GM18498 (cell line): ENCODE results near the gene NDE1.

Experiments
- ATAC-seq: cut with Tn5 transposase; IDR thresholded peaks from one replicate; pipeline ENCODE4 v1.9.1; 2021; ENCODE audit warnings: mild to moderate bottlenecking, moderate library complexity; ENCODE audit not compliant: unreplicated experiment

NDE1 gene

DNA sequence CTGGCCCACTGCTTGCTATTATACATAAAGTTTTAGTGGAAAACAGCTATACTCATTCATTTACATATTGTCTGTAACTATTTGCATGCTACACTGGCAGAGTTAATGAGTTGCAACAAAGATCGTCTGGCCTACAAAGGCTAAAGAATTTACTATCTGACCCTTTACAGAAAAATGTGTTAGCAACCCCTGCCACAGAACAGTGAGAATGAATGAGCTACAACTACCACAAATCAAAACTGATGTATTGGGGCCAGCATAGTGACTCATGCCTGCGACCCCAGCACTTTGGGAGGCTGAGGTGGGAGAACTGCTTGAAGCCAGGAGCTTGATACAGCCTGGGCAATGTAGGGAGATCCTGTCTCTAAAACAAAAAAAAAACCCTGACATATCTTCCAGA lies 114.1 kb downstream of the NDE1 start:
- ATAC-seq = no peak

DNA sequence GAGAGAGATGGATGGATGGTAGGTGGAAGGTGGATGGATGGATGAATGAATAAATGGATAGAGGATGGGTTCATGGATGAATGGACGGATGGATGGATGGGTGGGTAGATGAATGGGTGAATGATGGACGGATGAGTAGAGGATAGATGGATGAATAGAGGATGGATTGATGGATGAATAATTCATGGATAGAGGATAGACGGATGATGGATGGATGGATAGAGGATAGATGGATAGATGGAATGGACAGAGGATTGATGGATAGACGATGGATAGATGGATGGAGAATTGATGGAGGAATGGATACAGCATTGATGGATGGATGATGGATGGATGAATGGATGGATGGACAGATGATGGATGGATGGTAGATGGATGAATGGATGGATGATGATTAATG lies 115.1 kb downstream of the NDE1 start:
- ATAC-seq = no peak

DNA sequence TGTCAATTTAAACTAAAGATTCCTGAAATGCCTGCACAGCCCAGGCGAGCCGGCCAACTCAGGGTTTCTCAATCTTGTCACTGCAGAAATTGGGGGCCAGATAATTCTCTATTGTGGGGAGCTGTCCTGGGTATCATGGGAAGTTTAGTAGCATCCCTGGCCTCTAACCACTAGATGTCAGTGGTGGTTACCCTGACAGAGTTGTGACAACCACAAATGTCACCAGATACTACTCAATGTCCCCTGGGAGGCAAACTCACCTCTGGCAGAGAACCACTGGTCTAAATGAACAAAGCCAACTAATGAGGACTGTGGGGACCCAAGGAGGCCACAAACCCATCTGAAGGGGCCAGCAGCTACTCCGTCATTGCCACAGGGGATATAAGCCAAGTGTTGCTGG lies 115.8 kb downstream of the NDE1 start:
- peak; percentile 78 for ATAC-seq

DNA sequence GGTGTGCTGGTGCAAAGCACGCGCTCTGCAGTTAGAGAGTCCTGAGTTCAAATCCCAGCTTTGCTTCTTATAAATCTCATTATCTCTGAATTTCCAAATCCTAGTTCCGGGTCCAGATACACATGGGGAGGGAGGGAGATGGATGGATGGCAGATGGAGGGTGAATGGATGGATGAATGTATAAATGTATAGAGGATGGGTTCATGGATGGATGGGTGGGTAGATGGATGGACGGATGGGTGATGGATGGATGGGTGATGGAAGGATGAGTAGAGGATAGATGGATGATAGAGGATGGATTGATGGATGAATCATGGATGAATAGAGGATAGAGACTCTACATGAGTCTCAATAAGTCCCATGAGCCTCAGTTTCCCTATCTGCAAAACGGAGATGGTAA lies 116.9 kb downstream of the NDE1 start:
- no peak for ATAC-seq

DNA sequence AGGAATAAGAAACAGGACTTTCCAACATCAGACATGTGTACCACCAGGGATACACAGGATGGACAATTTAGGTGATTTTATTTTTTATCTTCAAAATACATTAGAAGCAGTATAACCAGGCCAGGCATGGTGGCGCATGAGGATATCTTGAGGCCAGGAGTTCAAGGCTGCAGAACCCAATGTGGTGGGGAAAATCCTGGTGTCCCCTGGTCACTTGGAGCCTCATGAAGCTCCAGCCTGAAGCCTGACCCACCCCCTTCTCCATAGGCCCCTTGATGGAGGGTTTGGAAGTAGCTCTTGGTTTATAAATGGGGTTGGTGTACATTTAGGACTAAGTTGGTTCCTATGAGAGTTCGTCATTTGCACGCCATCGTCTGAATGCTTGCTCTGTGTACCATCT lies 118.2 kb downstream of the NDE1 start:
- ATAC-seq = no peak

DNA sequence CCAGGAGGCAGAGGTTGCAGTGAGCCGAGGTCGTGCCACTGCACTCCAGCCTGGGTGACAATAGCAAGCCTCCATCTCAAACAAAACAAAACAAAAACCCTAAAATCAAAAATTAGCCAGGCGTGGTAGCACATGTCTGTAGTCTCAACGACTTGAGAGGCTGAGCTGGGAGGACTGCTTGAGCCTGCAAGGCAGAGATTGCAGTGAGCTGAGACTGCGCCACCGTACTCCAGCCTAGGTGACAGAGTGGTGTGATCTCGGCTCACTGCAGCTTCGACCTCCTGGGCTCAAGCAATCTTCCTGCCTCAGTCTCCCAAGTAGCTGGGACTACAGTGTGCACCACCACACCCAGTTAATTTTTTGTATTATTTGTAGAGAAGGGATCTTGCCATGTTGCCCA lies 119.2 kb downstream of the NDE1 start:
- ATAC-seq = no peak

DNA sequence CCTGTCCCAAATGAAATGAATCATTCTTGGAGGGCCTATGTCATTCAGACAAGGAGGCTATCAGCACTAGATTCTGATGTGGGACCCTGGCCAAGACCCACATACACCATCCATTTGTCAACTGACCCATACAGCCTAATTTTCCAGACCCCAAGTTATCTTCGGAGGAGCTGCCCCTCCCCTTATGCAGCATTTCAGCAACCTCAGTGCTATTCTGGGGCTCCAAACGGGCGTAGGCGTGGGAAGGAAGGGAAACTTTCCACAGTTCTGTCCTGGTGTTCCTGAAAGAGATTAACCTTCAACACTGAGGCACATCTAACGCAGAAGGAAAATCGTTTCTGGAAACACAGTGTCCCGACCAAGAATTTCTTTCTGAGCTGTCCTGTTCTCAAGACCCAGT lies 120.1 kb downstream of the NDE1 start:
- ATAC-seq = no peak

DNA sequence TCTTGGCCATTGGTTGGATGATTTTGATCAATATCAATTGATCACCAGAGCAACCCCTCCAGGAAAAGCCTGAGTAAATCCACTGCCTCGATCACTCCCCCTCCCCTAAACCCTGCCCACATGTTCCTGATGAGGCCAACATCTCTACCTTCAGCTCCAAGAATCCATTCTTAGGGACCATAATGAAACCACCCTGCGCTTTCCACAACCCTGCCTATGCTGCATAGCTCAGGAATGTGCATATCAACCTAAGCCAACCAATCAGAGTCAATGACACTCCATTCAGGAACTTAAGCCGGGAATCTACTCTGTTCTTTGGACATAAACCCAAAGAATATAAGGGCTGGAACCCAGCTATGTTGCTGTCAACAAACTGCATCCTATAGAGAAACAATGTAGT lies 120.5 kb downstream of the NDE1 start:
- no peak for ATAC-seq

DNA sequence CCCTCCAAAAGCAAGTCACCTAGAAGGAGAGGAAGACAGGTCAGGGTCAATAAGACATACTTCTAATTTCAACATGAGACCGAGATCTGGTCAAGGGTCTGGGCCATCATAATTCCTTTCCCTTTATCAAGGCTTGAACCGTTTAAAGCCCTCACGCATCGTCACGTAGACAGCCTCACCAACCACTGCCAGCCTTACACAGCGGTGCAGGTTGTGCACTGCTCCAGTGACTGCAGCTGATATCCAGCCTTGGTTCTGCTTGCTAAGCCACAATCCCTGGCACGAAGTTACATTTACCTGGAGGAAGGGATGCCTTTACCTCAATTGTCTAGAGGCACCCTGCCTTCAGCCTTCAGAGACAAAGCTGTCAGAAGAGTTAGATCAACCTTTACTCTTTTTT lies 121.6 kb downstream of the NDE1 start:
- ATAC-seq = no peak

DNA sequence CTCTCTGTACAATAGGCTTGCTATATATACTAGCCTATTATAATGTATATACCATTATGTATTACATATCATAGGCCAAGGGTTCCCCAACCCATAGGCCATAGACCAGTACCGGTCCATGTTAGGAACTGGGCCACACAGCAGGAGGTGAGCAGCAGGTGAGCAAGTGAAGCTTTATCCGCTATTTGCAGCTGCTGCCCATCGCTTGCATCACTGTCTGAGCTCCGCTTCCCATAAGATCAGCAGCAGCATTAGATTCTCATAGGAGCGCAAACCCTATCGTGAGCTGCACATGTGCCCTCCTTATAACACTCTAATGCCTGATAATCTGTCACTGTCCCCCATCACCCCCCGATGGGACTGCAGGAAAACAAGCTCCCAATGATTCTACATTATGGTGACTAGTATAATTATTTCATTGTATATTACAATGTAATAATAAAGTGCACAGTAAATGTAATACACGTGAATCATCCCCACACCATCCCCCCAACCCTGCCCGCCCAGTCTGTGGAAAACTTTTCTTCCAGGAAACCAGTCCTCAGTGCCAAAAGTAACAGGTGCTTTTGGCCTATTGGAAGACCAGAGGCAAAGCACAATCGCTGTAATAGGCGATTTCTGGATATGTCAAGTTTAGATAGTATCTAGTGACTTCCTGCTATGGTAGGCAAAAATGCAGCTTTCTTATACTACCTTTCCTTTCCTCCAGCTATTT lies 122.7 kb downstream of the NDE1 start:
- ATAC-seq = no peak

DNA sequence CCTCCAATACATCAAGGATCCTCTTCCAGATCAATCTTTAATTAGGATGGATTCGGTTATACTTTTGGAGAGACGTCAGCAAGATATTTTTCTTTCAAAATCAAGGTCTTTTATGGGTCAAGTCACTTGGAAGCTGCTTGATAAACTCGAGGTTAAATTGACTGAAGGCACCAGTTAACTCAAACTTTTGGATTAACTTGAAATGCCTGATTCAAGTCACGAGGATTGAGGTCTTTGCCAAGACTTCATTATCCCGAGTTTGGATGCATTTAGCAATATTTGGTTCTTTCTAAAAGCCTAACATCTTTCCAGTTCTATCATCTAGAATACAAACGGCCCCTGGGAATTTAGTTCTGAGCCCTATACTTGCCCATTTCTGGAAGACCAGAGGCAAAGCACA lies 123.9 kb downstream of the NDE1 start:
- ATAC-seq = no peak

DNA sequence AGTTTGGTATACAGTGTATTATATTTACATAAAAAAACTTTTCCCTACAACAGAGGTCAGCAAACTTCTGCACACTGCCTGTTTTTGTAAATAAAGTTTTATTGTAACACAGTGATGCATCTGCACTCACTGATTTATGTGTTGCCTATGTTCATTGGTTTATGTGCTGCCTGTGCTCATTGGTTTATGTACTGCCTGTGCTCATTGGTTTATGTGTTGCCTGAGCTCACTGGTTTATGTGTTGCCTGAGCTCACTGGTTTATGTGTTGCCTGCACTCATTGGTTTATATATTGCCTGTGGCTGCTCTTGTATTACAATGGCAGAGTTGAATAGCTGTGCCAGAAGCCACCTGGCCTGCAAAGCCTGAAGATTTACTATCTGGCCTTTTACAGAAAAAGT lies 125.2 kb downstream of the NDE1 start:
- no peak for ATAC-seq

DNA sequence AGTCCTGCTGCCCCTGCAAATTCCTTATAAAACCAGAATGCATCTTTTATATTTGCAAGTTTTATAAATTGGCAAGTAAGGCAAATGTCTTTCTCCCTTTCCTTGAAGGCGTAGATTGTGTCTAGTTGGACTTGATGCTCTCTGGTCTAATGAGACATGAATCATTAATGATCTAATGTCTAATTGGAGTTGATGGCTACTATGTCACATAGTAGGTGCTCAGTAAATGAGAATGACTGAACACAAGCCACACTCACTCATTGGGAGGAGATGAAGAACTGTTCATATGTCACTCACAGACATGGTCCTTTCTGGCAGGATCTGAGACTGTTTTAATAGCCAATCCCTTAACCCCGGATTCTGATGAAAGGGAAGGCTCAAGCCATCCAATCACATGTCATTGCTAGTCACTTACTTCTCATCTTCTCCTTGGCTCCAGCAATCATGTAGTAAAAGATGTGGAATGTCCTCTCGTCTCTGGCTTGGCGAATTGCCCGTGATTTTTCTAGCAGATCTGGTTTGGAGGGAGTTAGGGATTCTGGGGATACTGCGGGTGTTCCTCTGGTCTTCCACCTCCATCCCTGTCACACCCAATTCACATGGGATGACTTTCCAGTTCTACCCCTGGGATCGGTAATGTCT lies 125.7 kb downstream of the NDE1 start:
- ATAC-seq = no peak
